AG08396 (cell line): Measurements from ENCODE around the gene SNX17.
"Not testable (repeated sequence)": the region's sequence is repeated elsewhere in the genome, so short reads cannot be mapped to it uniquely, and the experiment has no call there.

ENCODE experiments used
- DNase-seq: peaks from one replicate; pipeline ENCODE4 v3.0.0; 2012; ENCODE audit warnings: low spot score, mixed read lengths

SNX17 gene

DNA sequence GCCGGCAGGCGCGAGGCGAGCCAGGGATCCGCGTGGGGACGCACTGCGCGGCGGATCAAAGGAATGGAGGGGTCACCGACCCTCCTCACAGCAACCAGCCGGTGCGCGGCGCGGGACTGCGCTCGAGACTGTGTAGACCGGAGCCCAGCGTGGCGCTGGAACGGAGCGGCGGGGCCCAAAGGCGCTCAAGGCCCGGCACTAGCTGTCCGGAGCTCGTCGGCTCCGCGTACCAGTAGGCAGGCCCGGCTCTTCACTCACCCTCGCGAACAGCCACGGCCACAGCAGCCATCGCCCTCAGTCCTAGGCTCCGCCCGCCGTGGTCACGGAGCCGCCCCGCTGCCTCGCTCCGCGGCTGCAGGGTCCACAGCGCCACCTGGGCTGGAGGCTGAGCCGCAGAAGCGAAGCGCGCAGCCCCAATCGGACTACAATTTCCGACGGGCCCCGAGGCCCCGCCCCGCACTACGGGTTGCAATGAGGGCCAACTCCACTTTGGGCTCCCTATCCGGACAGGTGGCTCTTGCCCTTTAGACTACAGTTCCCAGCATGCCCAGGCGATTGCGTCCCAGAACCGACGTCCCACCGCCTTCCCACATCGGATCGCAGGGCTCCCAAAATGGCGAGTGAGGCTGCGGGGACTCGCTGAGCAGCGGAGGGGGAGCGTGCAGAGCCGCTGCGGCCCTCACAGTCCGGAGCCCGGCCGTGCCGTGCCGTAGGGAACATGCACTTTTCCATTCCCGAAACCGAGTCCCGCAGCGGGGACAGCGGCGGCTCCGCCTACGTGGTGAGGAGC, at the start of gene SNX17, which contains the start of gene EIF2B4:
SNX17 (plus strand) TSS at position 591 of the 790 bp plus-strand sequence; CDS start at position 719, 128 bp downstream.
EIF2B4 (minus strand) TSS at position 313 of the 790 bp plus-strand sequence; CDS start at position 289, 24 bp downstream.
- peak; percentile 97 for DNase-seq

DNA sequence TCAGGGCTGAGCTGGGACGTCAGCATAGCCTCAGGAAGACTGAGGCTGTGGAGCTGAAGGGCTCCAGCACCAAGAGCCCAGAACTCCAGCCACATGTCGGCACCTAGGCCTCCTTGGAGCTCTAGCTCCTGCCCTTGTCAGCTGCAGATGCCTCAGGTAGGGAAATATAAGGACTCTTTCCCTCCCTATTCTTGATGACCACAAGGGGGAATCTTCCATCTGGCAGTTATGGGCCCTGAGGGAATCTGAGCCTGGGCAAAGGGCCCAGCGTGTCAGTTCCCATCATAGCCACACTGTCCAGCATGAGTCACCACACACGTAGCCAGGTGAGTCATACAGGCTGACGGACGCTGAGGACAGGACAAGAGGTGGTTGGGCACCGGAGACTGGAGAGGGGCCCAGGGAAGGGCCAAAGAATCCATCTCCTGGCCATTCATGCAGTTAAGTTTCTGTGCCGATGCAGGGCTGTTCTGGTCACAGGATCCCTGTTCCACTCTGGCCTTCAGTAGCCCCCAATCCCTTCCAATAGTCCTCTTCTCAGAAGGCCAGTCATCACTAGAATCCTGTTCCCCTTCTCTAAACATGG, 49.4 kb upstream of the SNX17 start:
- DNase-seq: peak; percentile 93

DNA sequence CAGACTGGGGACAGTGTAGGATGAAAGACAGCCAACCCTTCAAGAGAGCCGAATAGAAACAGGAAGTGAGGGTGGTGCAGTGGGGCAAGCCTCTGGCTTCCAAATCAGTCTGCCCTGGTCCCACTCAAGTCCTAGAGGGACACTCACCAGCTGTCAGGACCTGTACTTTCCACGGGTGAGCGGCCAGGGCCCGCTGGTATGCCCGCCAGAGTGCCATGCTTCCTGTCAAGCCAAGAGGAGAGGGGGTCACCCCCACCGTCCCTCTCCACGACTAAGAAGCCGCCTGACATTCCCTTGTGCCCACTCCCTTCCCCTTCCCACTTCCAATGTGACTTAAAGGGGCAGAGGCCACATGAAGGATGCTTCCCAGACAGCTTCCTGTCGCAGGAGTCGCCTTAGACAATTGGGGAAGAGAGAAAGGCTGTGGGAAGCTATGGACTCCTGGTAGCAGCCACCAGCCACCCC, 48.1 kb upstream of the SNX17 start:
- no peak for DNase-seq

- DNase-seq: peak; percentile 95
These were observed 47.4 kb upstream of the SNX17 start, which contains the start of gene MPV17 for GRCh38 chr2:27322766-27323595. Gene MPV17 (minus strand): TSS chr2:27323097. CDS start chr2:27322517, 580 bp downstream.

DNA sequence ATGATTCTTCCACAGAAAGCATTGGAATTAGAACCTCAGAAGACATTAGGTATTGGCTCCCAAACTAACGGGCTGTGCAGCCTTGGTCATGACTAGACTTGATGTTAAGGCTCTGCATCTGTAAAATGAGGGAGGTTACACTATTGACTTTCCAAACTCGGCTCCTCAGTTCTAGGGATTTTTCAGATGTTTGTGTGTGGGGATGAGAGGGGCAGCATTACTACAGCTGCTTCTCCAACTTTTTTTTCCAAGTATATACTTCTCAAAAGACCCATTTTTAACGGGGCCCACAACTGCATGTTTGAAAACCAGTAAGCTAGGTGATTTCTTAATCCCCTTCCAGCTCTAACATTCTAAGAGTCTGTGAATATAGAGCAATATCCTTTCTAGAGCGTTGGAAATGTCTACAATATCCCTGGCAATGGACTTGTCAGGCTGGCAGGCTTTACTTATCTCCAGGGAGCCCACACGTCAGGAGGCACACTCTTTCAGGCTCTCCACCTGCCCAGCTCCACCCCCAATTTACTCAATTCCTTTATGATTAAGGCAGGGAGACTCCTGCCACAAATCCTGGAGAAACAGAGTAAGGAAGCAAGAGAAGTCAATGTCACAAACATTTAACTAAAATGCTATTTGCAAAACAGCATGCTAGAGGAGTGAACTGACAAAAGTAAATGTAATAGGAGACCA, 46.7 kb upstream of the SNX17 start:
- no peak for DNase-seq

DNA sequence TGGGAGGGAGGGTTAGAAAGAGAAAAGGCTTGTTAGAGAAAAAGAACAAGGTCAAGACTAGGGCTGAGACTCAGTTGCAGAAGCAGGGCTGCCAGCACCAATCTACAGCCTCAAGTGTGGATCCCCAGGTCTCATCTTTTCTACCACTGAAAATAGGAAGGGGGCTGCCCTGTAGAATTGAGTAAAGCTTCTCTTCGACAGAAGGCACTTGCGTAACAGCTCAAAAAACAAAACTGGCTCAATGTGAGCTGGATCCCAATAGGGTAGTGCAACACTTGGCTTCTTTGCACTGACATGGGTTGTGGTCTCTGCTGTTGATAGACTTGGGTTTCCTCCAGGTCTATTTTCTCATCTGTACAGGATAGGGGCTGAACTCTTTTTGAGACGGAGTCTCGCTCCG, 45.7 kb upstream of the SNX17 start:
- no peak for DNase-seq

DNA sequence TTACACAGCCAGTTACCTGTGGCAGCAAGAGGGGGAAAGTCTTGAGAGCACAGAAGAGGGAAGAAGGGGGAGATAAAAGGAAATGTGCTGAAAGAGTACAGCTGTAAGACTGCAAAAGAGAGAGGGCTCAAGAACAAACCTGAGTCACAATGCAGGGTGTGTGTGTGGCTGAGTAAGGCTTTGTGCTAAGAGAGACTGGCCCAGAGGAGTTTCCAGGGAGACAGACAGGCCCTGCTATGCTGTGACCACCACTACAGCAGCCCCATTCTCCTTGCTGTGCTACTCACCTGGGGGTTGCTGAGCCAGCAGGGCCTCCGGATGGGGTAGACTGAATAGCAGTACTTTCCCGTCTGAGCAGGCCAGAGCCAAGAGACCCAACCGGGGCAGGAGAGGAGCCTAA, 35.1 kb upstream of the SNX17 start:
- DNase-seq: no peak

DNA sequence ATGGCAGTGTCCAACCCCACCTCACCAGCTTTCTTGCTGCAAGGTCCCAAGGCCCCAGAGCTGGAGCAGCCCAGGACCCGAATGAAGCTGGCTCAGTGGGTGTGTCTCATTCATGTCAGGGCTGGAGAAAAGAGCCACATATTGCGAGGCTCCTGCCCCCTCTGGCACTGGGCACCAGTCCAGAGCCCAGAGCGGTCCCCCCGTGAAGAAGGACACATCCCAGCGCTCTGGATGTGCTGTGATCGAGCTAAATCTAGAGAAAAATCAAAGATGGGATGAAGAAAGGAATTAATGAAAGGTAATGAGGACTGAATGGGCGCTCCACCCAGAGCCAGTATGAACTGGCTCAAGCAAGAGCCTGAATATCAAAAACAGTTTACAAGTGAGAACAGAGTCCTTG, 34.2 kb upstream of the SNX17 start:
- DNase-seq: no peak

DNA sequence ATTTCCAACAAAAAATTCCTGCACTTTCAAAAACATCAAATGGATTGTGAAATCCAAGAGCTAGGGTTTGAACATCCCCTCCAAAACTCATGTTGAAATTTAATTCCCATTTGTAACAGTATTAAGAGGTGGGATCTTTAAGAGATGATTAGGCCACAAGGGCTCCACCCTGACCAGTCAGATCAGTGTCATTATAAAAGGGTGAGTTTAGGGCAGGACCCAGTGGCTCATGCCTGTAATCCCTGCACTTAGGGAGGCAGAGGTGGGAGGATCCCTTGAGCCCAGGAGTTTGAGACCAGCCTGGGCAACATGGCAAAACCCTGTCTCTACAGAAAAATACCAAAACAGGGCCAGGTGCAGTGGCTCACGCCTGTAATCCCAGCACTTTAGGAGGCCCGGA, 22.8 kb upstream of the SNX17 start:
- DNase-seq: no peak

DNA sequence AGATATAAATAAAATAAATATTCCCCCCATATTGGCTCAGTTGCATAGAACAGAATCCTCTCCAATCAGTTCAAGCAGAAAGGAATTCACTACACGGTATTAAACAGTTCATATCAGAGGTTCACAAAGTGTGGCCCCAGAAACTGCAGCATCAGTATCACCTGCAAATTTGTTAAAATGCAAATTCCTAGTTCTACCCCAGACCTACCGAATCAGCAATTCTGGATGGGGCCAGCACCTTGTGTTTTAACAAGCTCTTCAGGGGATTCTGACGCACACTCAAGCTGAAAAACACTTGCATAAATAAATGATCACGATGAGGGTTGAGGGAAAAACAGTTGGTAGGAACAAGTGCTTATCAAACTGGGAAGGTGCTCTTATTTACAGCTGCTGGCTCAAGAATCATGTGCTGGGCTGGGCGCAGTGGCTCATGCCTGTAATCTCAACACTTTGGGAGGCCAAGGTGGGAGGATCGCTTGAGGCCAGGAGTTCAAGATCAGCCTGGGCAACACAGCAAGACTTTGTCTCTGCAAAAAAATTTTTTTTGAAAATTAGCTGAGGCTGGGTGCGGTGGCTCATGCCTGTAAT, 20.2 kb upstream of the SNX17 start:
- no peak for DNase-seq

- no peak for DNase-seq
These were observed 18.4 kb upstream of the SNX17 start for GRCh38 chr2:27351802-27352598.

DNA sequence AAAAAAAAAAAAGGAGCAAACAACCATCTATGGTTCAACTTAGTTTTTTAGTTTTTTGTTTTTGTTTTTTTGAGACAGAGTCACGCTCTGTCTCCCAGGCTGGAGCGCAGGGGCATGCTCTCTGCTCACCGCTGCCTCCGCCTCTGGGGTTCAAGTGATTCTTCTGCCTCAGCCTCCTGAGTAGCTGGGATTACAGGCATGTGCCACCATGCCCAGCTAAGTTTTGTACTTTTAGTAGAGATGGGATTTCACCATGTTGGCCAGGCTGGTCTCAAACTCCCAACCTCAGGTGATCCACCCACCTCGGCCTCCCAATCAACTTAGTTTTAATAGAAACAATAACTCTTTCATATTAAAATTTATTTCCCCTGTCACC, 17.0 kb upstream of the SNX17 start:
- DNase-seq: not testable (repeated sequence)

- DNase-seq: no peak
These were observed 16.4 kb upstream of the SNX17 start for GRCh38 chr2:27353762-27354596.

- DNase-seq: no peak
These were observed 15.9 kb upstream of the SNX17 start for GRCh38 chr2:27354597-27354927.

DNA sequence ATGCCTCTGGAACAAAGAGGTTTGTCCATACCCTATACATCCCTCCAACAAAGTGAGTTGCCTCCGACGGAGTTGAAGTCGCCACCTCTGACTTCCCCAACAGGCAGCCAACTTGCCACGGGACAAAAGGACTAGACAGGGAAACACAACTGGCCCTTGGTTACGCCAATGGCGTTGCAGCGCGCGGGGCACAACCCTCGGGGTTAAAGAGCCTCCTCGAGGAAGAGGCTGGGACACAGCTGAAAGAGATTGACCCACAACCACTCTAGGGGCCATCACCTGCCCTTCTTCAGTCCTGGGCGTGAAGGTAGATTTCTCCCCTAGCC, 14.4 kb upstream of the SNX17 start:
- peak; percentile 53 for DNase-seq

DNA sequence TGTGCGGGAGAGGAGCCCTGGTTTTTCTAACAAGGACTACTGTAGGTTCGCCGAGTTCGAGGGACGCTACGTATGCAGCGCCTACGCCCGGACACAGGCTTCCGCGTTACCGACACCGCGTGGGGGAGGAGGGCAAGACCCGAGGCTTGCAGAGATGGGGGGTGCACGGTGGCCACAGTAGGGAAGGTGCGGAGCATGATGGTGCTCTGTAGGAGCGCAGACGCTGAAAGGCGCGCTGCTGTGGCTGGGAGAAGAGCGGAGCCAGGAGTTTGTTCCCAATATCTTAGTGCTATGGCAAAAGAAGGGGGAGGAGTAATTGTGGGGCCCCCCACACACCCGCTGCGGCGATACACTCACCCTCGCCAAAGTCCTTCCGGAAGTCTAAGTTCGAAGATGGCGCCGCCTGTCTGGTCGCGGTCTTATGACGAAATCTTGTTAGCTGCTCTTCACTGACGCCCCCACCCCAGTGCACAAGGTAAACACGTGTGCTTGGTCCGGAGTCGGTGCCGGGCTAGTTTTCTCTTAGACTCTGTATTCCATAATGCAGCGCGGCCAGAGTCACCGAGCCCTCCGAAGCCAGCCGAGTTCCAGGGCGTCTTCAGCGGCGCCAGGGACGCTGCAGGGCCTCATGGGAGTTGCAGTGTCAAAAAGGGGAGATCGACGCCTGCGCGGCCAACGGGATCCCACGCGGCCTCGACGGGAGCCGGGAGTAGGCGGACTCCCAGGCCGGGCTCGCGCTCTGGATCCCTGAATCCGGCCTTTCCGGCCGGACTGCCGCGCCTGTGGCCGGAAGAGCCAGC, 13.8 kb upstream of the SNX17 start, which contains the start of gene GTF3C2:
GTF3C2 (minus strand) TSS at position 383 of the 800 bp plus-strand sequence. CDS start 13,210 bp downstream, outside the sequence.
- peak; percentile 94 for DNase-seq

DNA sequence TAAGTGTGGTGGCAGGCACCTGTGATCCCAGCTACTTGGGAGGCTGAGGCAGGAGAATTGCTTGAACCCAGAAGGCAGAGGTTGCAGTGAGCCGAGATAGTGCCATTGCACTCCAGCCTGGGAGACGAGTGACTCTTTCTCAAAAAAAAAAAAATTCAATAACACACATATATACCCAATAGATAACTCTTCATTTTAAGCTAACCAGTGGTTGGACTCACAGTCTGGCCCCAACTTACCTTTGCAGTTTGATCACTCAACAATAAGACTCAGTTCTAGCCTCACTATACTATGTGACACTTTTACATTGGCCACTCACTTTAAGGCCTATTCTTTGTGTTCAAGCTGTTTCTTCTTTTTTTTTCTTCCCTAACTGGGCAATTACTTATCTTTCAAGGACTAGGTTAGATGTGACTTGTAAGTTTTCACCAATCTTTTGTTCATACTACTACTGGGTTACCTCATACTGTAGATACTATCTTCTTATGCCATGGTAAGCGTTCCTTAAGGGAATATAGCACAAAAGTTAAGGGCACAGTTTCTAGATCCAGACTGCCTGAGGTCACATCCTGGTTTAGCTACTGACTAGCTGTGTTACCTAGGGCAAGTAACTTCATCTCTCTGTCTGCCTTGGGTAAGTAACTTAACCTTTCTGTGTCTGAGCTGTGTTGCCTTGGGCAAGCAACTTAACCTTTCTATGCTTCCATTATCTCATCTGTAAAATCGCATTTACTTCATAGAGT, 7.6 kb upstream of the SNX17 start:
- DNase-seq: no peak

DNA sequence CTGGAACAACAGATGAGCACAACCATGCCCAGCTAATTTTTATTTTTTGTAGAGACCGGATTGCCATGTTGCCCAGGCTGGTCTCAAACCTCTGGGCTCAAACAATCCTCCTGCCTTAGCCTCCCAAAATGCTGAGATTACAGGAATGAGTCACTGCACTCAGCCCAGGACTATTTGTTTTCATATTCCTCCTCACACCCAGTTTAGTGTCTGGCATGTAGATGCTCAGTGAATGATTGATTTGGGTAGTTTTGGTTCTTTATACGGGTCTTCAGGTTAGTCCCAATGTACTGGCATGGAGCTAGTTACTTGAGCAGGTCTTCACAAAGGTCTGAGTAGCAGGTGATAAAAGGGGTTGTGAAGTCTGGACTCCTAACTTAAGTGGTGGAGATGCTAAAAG, 6.5 kb upstream of the SNX17 start:
- no peak for DNase-seq
